K562 (cell line): ENCODE data around the gene C6orf89. TPM values are rescaled to one million over a fixed set of nuclear protein-coding genes. Genes with fewer than 3 reads are reported as not detected.

ENCODE experiments used
- ATAC-seq: fragments of 200-7000 bp; cut with Tn5 transposase; 3 replicates; pipeline ENCODE4 v1.9.1; 2020; ENCODE audit warnings: moderate library complexity
- BruUV-seq: library from RNA; stranded (reverse); fragments of 400-500 nt; replicated peaks from 2 replicates; lab custom pipeline; 2021; lab: Mats Ljungman, UMichigan
- CTCF ChIA-PET: fragments of 300-600 bp; formaldehyde crosslinking; extraction: SDS; loops from one replicate; lab custom pipeline; 2021; ENCODE audit warnings: low intra/inter-chr PET ratio; lab: Yijun Ruan, JAX
- POLR2A ChIA-PET: fragments of 300-600, 350-650 bp; sonication (Branson Sonifier 250); formaldehyde crosslinking; extraction: SDS; loops from one replicate; lab custom pipeline; 2021; ENCODE audit warnings: antibody characterized with exemption, inconsistent platforms; lab: Yijun Ruan, JAX
- DNase-seq, 4 experiments: peaks; one replicate each; pipeline versions ENCODE4 v3.0.0 to v3.0.0-alpha.2; 2011 to 2018; ENCODE audit warnings: low spot score in 3 of 4, mixed read lengths in 3 of 4; ENCODE audit errors: extremely low read depth in 1 of 4
- FAIRE-seq: peaks from 2 replicates; lab custom pipeline; 2011; peaks lifted over from hg19 to GRCh38; lab: Jason Lieb, UNC
- H2AFZ ChIP-seq: 2 replicates; pipeline ENCODE4 v1.6.0; 2011; ENCODE audit warnings: low read depth, low read length, control low read depth, inconsistent platforms
- H3K27ac ChIP-seq: fragments of 200-600 bp; 3 replicates; pipeline ENCODE4 v1.8.0; 2011; ENCODE audit warnings: low read depth, mild to moderate bottlenecking, control low read depth, inconsistent platforms, low read length, moderate library complexity, mixed read lengths; ENCODE audit errors: extremely low read depth
- H3K27me3 ChIP-seq, 2 experiments: fragments of 300-600 bp in 1 of 2; 2 replicates in 1 of 2; 3 replicates in 1 of 2; pipeline versions ENCODE4 v1.6.0 to v1.8.0; 2011; ENCODE audit warnings: inconsistent platforms in 2 of 2, low read length in 2 of 2, mild to moderate bottlenecking in 1 of 2, mixed read lengths in 1 of 2, moderate library complexity in 1 of 2; ENCODE audit not compliant: control insufficient read depth in 2 of 2, insufficient read depth in 2 of 2
- H3K36me3 ChIP-seq: fragments of 300-600 bp; 3 replicates; pipeline ENCODE4 v1.8.0; 2011; ENCODE audit warnings: mild to moderate bottlenecking, low read length, inconsistent platforms; ENCODE audit not compliant: control insufficient read depth, insufficient read depth
- H3K4me1 ChIP-seq, 2 experiments: fragments of 200-600 bp in 1 of 2; replicated peaks in 1 of 2; 2 replicates in 1 of 2; 3 replicates in 1 of 2; pipeline versions ENCODE4 v1.5.1 to v1.8.0; 2011; ENCODE audit warnings: inconsistent platforms in 2 of 2, low read length in 2 of 2, mild to moderate bottlenecking in 1 of 2, mixed read lengths in 1 of 2, moderate library complexity in 1 of 2; ENCODE audit not compliant: control insufficient read depth in 2 of 2, insufficient read depth in 2 of 2
- H3K4me2 ChIP-seq: 2 replicates; pipeline ENCODE4 v1.6.1; 2011; ENCODE audit warnings: low read length, control low read depth, inconsistent platforms, mixed read lengths; ENCODE audit not compliant: insufficient read depth
- H3K4me3 ChIP-seq: fragments of 200-600 bp; sonication (generic), shearing (Covaris generic); 2 replicates; pipeline ENCODE4 v1.5.1; 2016; ENCODE audit warnings: control low read depth, inconsistent platforms
- H3K79me2 ChIP-seq: fragments of 200-600 bp; 3 replicates; pipeline ENCODE4 v1.8.0; 2011; ENCODE audit warnings: low read length, inconsistent platforms; ENCODE audit not compliant: control insufficient read depth, insufficient read depth
- H3K9ac ChIP-seq, 2 experiments: 2 replicates each; pipeline versions ENCODE4 v1.6.0 to v1.6.1; 2011; ENCODE audit warnings: low read depth in 2 of 2, low read length in 2 of 2, control low read depth in 1 of 2, inconsistent platforms in 1 of 2, mild to moderate bottlenecking in 1 of 2, mixed read lengths in 1 of 2; ENCODE audit not compliant: insufficient read depth in 1 of 2
- H3K9me1 ChIP-seq: one replicate; pipeline ENCODE4 v1.6.0; 2011; ENCODE audit warnings: inconsistent platforms, mild to moderate bottlenecking, low read length, moderate library complexity; ENCODE audit not compliant: control insufficient read depth, insufficient read depth
- H3K9me3 ChIP-seq: replicated peaks from 2 replicates; pipeline ENCODE4 v1.5.1; 2011; ENCODE audit warnings: low read depth, low read length, inconsistent platforms; ENCODE audit not compliant: control insufficient read depth, insufficient read depth
- H4K20me1 ChIP-seq: replicated peaks from 2 replicates; pipeline ENCODE4 v1.6.1; 2011; ENCODE audit warnings: low read length, inconsistent platforms, mixed read lengths; ENCODE audit not compliant: control insufficient read depth, insufficient read depth
- ELF4 ChIP-seq: fragments of 450-650 bp; formaldehyde crosslinking; IDR thresholded peaks from 2 replicates; pipeline ENCODE4 v1.4.0; 2022; ENCODE audit warnings: missing genetic modification characterization
- ESRRA ChIP-seq: fragments of 450-650 bp; IDR thresholded peaks from 2 replicates; pipeline ENCODE4 v1.6.1; 2014; ENCODE audit warnings: low read depth, mild to moderate bottlenecking, moderate library complexity, borderline replicate concordance
- HMBOX1 ChIP-seq: sonication (generic); IDR thresholded peaks from 2 replicates; pipeline ENCODE4 v1.6.1; 2016
- HNRNPUL1 ChIP-seq: fragments of 200-400 bp; formaldehyde crosslinking; IDR thresholded peaks from 2 replicates; pipeline ENCODE4 v1.6.1; 2017; ENCODE audit warnings: low read length
- ILK ChIP-seq: fragments of 450-650 bp; IDR thresholded peaks from 2 replicates; pipeline ENCODE4 v1.6.1; 2016; ENCODE audit warnings: missing genetic modification characterization, low read depth, mild to moderate bottlenecking, missing compliant biosample characterization, moderate library complexity, borderline replicate concordance
- KHSRP ChIP-seq: fragments of 450-650 bp; IDR thresholded peaks from 2 replicates; pipeline ENCODE4 v1.6.1; 2017
- NCOA4 ChIP-seq: fragments of 450-650 bp; IDR thresholded peaks from 2 replicates; pipeline ENCODE4 v1.6.1; 2018; ENCODE audit warnings: mild to moderate bottlenecking; ENCODE audit not compliant: partially characterized antibody
- NFATC3 ChIP-seq: fragments of 450-650 bp; IDR thresholded peaks from 2 replicates; pipeline ENCODE4 v1.6.1; 2017; ENCODE audit warnings: mild to moderate bottlenecking
- PHF20 ChIP-seq: fragments of 450-650 bp; IDR thresholded peaks from 2 replicates; pipeline ENCODE4 v1.6.1; 2018; ENCODE audit not compliant: partially characterized antibody
- RNF2 ChIP-seq: sonication (generic); IDR thresholded peaks from 2 replicates; pipeline ENCODE4 v1.6.1; 2016
- ZNF217 ChIP-seq: sonication (generic); formaldehyde crosslinking; IDR thresholded peaks from 2 replicates; pipeline ENCODE4 v1.8.0; 2022; ENCODE audit warnings: mild to moderate bottlenecking, missing genetic modification reagents
- ZNF263 ChIP-seq: sonication (generic); formaldehyde crosslinking; IDR thresholded peaks from 2 replicates; pipeline ENCODE4 v1.8.0; 2022; ENCODE audit warnings: mild to moderate bottlenecking, missing genetic modification reagents, borderline replicate concordance
- ZNF311 ChIP-seq: fragments of 250-450 bp; sonication (Bioruptor Pico); IDR thresholded peaks from 2 replicates; pipeline ENCODE4 v1.4.0; 2020; ENCODE audit warnings: mild to moderate bottlenecking, moderate library complexity
- WGBS: fragments of 100-300 bp; shearing (Covaris generic); methylation state at CpG from one replicate; pipeline ENCODE4 v1.1.6; 2016; ENCODE audit warnings: low coverage, mixed read lengths; ENCODE audit not compliant: insufficient coverage; ENCODE audit errors: missing lambda C conversion rate; 5-methylcytosine and 5-hydroxymethylcytosine counted together
- in situ Hi-C: fragments of 300-500 bp; cut with MboI; formaldehyde crosslinking; loops from 4 replicates; pipeline ENCODE4 v1.15.0; 2018; ENCODE audit warnings: inconsistent platforms, mixed read lengths
- intact Hi-C: fragments of 100-400 bp; cut with micrococcal nuclease; formaldehyde crosslinking; loops from 2 replicates; pipeline ENCODE4 v1.14.2; 2022
- polyA plus RNA-seq, 8 experiments: library from polyadenylated mRNA; depleted of rRNA in 4 of 8; stranded (reverse) in 5 of 8; unstranded in 3 of 8; fragments of >200 nt; fragmentation: Nextera tagmentation in 2 of 8; fragmentation: Illumina TruSeq in 1 of 8; extraction: Ambion mirVana in 2 of 8; extraction: Trizol in 1 of 8; gene quantifications; 2 replicates each; pipeline versions ENCODE4 v1.2.1 to v1.2.3, GENCODE V29; 2011 to 2014; ENCODE audit warnings: inconsistent platforms in 1 of 8, missing spikeins in 1 of 8
- total RNA-seq, 7 experiments: library from RNA; depleted of rRNA in 6 of 7; stranded (reverse); fragments of >200 nt in 6 of 7; fragmentation: Illumina TruSeq in 2 of 7; extraction: Trizol in 2 of 7; gene quantifications; 2 replicates each; pipeline versions ENCODE4 v1.2.1 to v1.2.3, GENCODE V29; 2011 to 2021; ENCODE audit warnings: low replicate concordance in 1 of 7

The C6orf89 gene
- total and polyA plus RNA-seq, 9 of the 15 experiments (the other 6 are each of a cell fraction or from before 2014, with no cell fraction given) = 35.2 to 111 (median 58.5) TPM

GRCh38 chr6:36904114-36904513, 18.4 kb downstream of the C6orf89 start:
- Histone ChIP-seq H3K4me1 (peaks cover 0 to 8% of the 10 kb centered on the region in 2 experiments; a peak in 3 of 5 replicates), H3K27ac (no peak overlapping the region), H3K79me2 (peaks cover 2% of the 10 kb centered on the region; the same call in 1 of the 3 replicates), H3K9me1 (no peaks in the 10 kb centered on the region), H3K4me3 (no peak overlapping the region), H3K27me3 (no peaks in the 10 kb centered on the region), H3K36me3 (peaks cover 79% of the 10 kb centered on the region), H3K9ac (no peak overlapping the region), H2AFZ (no peak overlapping the region), H3K9me3 (no peaks in the 10 kb centered on the region), H4K20me1 (no peaks in the 10 kb centered on the region), H3K4me2 (no peak overlapping the region)
- intact Hi-C loops = no loop called here
- no peak for FAIRE-seq
- no TSS peak for BruUV-seq
- no peak for DNase-seq
- ChIA-PET POLR2A (interaction anchor here (0.5 to 1.8 kb wide), 7 partner anchors 11 to 1866 kb away, joined by 3 to 8 read pairs (median 4); partner anchors contain the start of gene C6orf89), CTCF (no interaction called here)
- no peak for ATAC-seq
- in situ Hi-C loops = no loop called here
- 88% methylated on average over 4 of the region's 4 CpGs for WGBS
- no peak for TF ChIP-seq ILK (tag)
- no peak for TF ChIP-seq HNRNPUL1
- no peak for TF ChIP-seq ESRRA
- TF ChIP-seq ZNF263 (CRISPR knock-in tag) = no peak
- TF ChIP-seq HMBOX1 = no peak
- TF ChIP-seq ZNF217 = no peak
- TF ChIP-seq KHSRP = no peak
- no peak for TF ChIP-seq NCOA4
- no peak for TF ChIP-seq ZNF311
- no peak for TF ChIP-seq PHF20
- TF ChIP-seq ELF4 (CRISPR knock-in tag) = no peak
- TF ChIP-seq NFATC3 = no peak
- TF ChIP-seq RNF2 = no peak
